NCI-H146 treated with DMSO at 0.1 percent for 48 hours (cell line): ENCODE results near the gene NPL.

Source experiments
- DNase-seq: peaks from one replicate; lab custom pipeline; 2025; ENCODE audit not compliant: unreplicated experiment; lab: John Stamatoyannopoulos, UW

NPL gene

GRCh38 chr1:182811975-182812722, 22.6 kb downstream of the NPL start:
- DNase-seq, result no peak

- no peak for DNase-seq
Measured at GRCh38 chr1:182816863-182817262, 27.3 kb downstream of the NPL start.

GRCh38 chr1:182817802-182818201, 28.2 kb downstream of the NPL start:
- DNase-seq, result no peak

GRCh38 chr1:182823220-182823619, 33.6 kb downstream of the NPL start:
- DNase-seq, result no peak

GRCh38 chr1:182826892-182827291, 37.3 kb downstream of the NPL start:
- no peak for DNase-seq

GRCh38 chr1:182829285-182829932, 39.8 kb downstream of the NPL start:
- DNase-seq, result no peak

- no peak for DNase-seq
Measured at GRCh38 chr1:182833271-182833670, 43.7 kb downstream of the NPL start.

- DNase-seq, result no peak
Measured at GRCh38 chr1:182834326-182834725, 44.8 kb downstream of the NPL start.

GRCh38 chr1:182835806-182836205, 46.2 kb downstream of the NPL start:
- no peak for DNase-seq

- peak; percentile 80 for DNase-seq
Measured at GRCh38 chr1:182839209-182840066, 49.9 kb downstream of the NPL start, which contains the start of gene DHX9. Gene DHX9, plus strand, starts transcription at chr1:182839347. Its CDS starts 3,220 bp downstream, at chr1:182842567.

GRCh38 chr1:182841368-182841988, 51.9 kb downstream of the NPL start:
- DNase-seq, result no peak

- no peak for DNase-seq
Measured at GRCh38 chr1:182842265-182842664, 52.7 kb downstream of the NPL start.

GRCh38 chr1:182845379-182845778, 55.8 kb downstream of the NPL start:
- no peak for DNase-seq

- no peak for DNase-seq
Measured at GRCh38 chr1:182845894-182846293, 56.3 kb downstream of the NPL start.

GRCh38 chr1:182847105-182847504, 57.5 kb downstream of the NPL start:
- no peak for DNase-seq

GRCh38 chr1:182848736-182849135, 59.2 kb downstream of the NPL start:
- DNase-seq, result no peak

GRCh38 chr1:182850319-182850718, 60.7 kb downstream of the NPL start:
- DNase-seq, result no peak

GRCh38 chr1:182851825-182852224, 62.3 kb downstream of the NPL start:
- DNase-seq, result no peak

GRCh38 chr1:182855911-182856310, 66.3 kb downstream of the NPL start:
- DNase-seq, result no peak

GRCh38 chr1:182857212-182857611, 67.6 kb downstream of the NPL start:
- no peak for DNase-seq

GRCh38 chr1:182860658-182861057, 71.1 kb downstream of the NPL start:
- DNase-seq, result no peak
